H9 (cell line): ENCODE measurements around the gene HBG2. TPM values are rescaled to one million over a fixed set of nuclear protein-coding genes. Genes with fewer than 3 reads are reported as not detected.

Experiments
- DNase-seq: peaks from one replicate; pipeline ENCODE4 v3.0.0-alpha.2; 2017
- H2AFZ ChIP-seq: one replicate; pipeline ENCODE4 v1.6.1; 2013; ENCODE audit warnings: mild to moderate bottlenecking, low read length, control low read depth, moderate library complexity
- H2AK5ac ChIP-seq: 2 replicates; pipeline ENCODE4 v1.6.1; 2013; ENCODE audit warnings: low read length, control low read depth, mixed read lengths; ENCODE audit not compliant: insufficient read length
- H2BK120ac ChIP-seq: one replicate; pipeline ENCODE4 v1.6.1; 2013; ENCODE audit warnings: low read depth, mild to moderate bottlenecking, low read length, control low read depth, inconsistent platforms; ENCODE audit not compliant: poor library complexity, severe bottlenecking
- H2BK12ac ChIP-seq: 2 replicates; pipeline ENCODE4 v1.6.1; 2013; ENCODE audit warnings: low read length, control low read depth, mixed read lengths, low read depth; ENCODE audit not compliant: insufficient read length
- H2BK15ac ChIP-seq: 2 replicates; pipeline ENCODE4 v1.6.1; 2013; ENCODE audit warnings: low read depth, low read length, control low read depth
- H2BK20ac ChIP-seq: one replicate; pipeline ENCODE4 v1.6.1; 2013; ENCODE audit warnings: low read depth, mild to moderate bottlenecking, low read length, control low read depth, inconsistent platforms; ENCODE audit not compliant: poor library complexity, severe bottlenecking
- H2BK5ac ChIP-seq: 2 replicates; pipeline ENCODE4 v1.6.1; 2013; ENCODE audit warnings: low read length, control low read depth, mixed read lengths; ENCODE audit not compliant: insufficient read length
- H3K14ac ChIP-seq: 2 replicates; pipeline ENCODE4 v1.6.1; 2013; ENCODE audit warnings: low read length, control low read depth; ENCODE audit not compliant: insufficient read depth
- H3K18ac ChIP-seq: 2 replicates; pipeline ENCODE4 v1.6.1; 2013; ENCODE audit warnings: low read depth, mild to moderate bottlenecking, mixed read lengths, low read length, control low read depth; ENCODE audit not compliant: insufficient read length
- H3K23ac ChIP-seq: 2 replicates; pipeline ENCODE4 v1.6.1; 2013; ENCODE audit warnings: low read length, control low read depth, mixed read lengths, low read depth; ENCODE audit not compliant: insufficient read length
- H3K23me2 ChIP-seq: 2 replicates; pipeline ENCODE4 v1.6.1; 2013; ENCODE audit warnings: low read depth, mild to moderate bottlenecking, mixed read lengths, low read length, control low read depth; ENCODE audit not compliant: insufficient read length, poor library complexity, severe bottlenecking
- H3K27ac ChIP-seq: 2 replicates; pipeline ENCODE4 v1.5.1; 2013; ENCODE audit warnings: low read length, control low read depth, mixed read lengths, low read depth; ENCODE audit not compliant: insufficient read length
- H3K27me3 ChIP-seq: 2 replicates; pipeline ENCODE4 v1.6.1; 2013; ENCODE audit warnings: low read length, control low read depth, inconsistent platforms; ENCODE audit not compliant: insufficient read depth
- H3K4ac ChIP-seq: 2 replicates; pipeline ENCODE4 v1.6.1; 2013; ENCODE audit warnings: low read depth, mild to moderate bottlenecking, control low read depth, inconsistent platforms, low read length, moderate library complexity
- H3K4me1 ChIP-seq: 2 replicates; pipeline ENCODE4 v1.6.1; 2013; ENCODE audit warnings: low read length, control low read depth, inconsistent platforms; ENCODE audit not compliant: insufficient read depth
- H3K4me2 ChIP-seq: 2 replicates; pipeline ENCODE4 v1.6.1; 2013; ENCODE audit warnings: low read length, control low read depth, mixed read lengths; ENCODE audit not compliant: insufficient read length, insufficient read depth
- H3K56ac ChIP-seq: 2 replicates; pipeline ENCODE4 v1.6.1; 2013; ENCODE audit warnings: low read depth, mild to moderate bottlenecking, mixed read lengths, low read length, control low read depth; ENCODE audit not compliant: insufficient read length
- H3K79me1 ChIP-seq: 2 replicates; pipeline ENCODE4 v1.6.1; 2013; ENCODE audit warnings: low read depth, mild to moderate bottlenecking, moderate library complexity, low read length, control low read depth, inconsistent platforms; ENCODE audit not compliant: insufficient read depth, poor library complexity, severe bottlenecking
- H3K79me2 ChIP-seq: 2 replicates; pipeline ENCODE4 v1.6.1; 2013; ENCODE audit warnings: low read length, control low read depth, inconsistent platforms; ENCODE audit not compliant: insufficient read depth
- H3K9ac ChIP-seq: 2 replicates; pipeline ENCODE4 v1.6.1; 2013; ENCODE audit warnings: low read length, control low read depth, mixed read lengths; ENCODE audit not compliant: insufficient read length; ENCODE audit errors: extremely low read depth
- H3K9me3 ChIP-seq: one replicate; pipeline ENCODE4 v1.6.1; 2013; ENCODE audit warnings: low read depth, low read length, inconsistent platforms; ENCODE audit not compliant: control insufficient read depth
- H3T11ph ChIP-seq: one replicate; pipeline ENCODE4 v1.6.1; 2013; ENCODE audit warnings: mild to moderate bottlenecking, low read length, control low read depth, inconsistent platforms
- H4K20me1 ChIP-seq: one replicate; pipeline ENCODE4 v1.6.1; 2013; ENCODE audit not compliant: control insufficient read depth, insufficient read length, insufficient read depth
- H4K5ac ChIP-seq: 2 replicates; pipeline ENCODE4 v1.6.1; 2013; ENCODE audit warnings: low read depth, mild to moderate bottlenecking, mixed read lengths, low read length, control low read depth; ENCODE audit not compliant: insufficient read length
- H4K8ac ChIP-seq: replicated peaks from 2 replicates; pipeline ENCODE4 v1.6.1; 2013; ENCODE audit warnings: low read length, control low read depth, mixed read lengths, low read depth; ENCODE audit not compliant: insufficient read length
- H4K91ac ChIP-seq: 2 replicates; pipeline ENCODE4 v1.6.1; 2013; ENCODE audit warnings: low read depth, mild to moderate bottlenecking, moderate library complexity, mixed read lengths, low read length, control low read depth; ENCODE audit not compliant: insufficient read length
- H3K27ac Mint-ChIP-seq, 3 experiments: 2 replicates in 2 of 3; 3 replicates in 1 of 3; pipeline ENCODE4 v1.8.0; 2020 to 2021; ENCODE audit warnings: mixed read lengths in 3 of 3, mild to moderate bottlenecking in 1 of 3, moderate library complexity in 1 of 3
- H3K27me3 Mint-ChIP-seq: 2 replicates; pipeline ENCODE4 v1.8.0; 2021; ENCODE audit warnings: low read depth, mild to moderate bottlenecking, moderate library complexity, mixed read lengths
- H3K36me3 Mint-ChIP-seq, 3 experiments: 2 replicates in 2 of 3; 3 replicates in 1 of 3; pipeline ENCODE4 v1.8.0; 2020 to 2021; ENCODE audit warnings: low read depth in 3 of 3, mixed read lengths in 3 of 3; ENCODE audit not compliant: insufficient read depth in 1 of 3
- H3K4me1 Mint-ChIP-seq, 2 experiments: 2 replicates each; pipeline ENCODE4 v1.8.0; 2020; ENCODE audit warnings: mixed read lengths in 2 of 2
- H3K4me3 Mint-ChIP-seq, 2 experiments: 2 replicates in 1 of 2; 3 replicates in 1 of 2; pipeline ENCODE4 v1.8.0; 2020 to 2021; ENCODE audit warnings: mild to moderate bottlenecking in 2 of 2, mixed read lengths in 2 of 2, moderate library complexity in 1 of 2
- H3K9me3 Mint-ChIP-seq, 2 experiments: 2 replicates in 1 of 2; 3 replicates in 1 of 2; pipeline ENCODE4 v1.8.0; 2020; ENCODE audit warnings: mild to moderate bottlenecking in 2 of 2, mixed read lengths in 2 of 2, moderate library complexity in 1 of 2
- CTCF ChIP-seq: fragments of 200-600 bp; sonication (generic); conservative IDR thresholded peaks from 3 replicates; pipeline ENCODE4 v1.8.0; 2021; ENCODE audit warnings: antibody characterized with exemption, mild to moderate bottlenecking
- WGBS: extraction: QIAGEN DNeasy Blood & Tissue Kit; methylation state at CpG from one replicate; pipeline ENCODE4 v1.1.7; 2013; ENCODE audit warnings: missing lambda C conversion rate, low lambda C conversion rate, mixed read lengths; ENCODE audit not compliant: insufficient read length; ENCODE audit errors: extremely low coverage; 5-methylcytosine and 5-hydroxymethylcytosine counted together
- total RNA-seq: library from RNA; stranded (reverse); gene quantifications from 2 replicates; pipeline ENCODE4 v1.2.1, GENCODE V29; 2021

HBG2 gene
- total RNA-seq, 1 experiment from 2014 or later = not detected

DNA sequence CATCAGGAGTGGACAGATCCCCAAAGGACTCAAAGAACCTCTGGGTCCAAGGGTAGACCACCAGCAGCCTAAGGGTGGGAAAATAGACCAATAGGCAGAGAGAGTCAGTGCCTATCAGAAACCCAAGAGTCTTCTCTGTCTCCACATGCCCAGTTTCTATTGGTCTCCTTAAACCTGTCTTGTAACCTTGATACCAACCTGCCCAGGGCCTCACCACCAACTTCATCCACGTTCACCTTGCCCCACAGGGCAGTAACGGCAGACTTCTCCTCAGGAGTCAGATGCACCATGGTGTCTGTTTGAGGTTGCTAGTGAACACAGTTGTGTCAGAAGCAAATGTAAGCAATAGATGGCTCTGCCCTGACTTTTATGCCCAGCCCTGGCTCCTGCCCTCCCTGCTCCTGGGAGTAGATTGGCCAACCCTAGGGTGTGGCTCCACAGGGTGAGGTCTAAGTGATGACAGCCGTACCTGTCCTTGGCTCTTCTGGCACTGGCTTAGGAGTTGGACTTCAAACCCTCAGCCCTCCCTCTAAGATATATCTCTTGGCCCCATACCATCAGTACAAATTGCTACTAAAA is 27.8 kb downstream of the HBG2 start, which contains the start of gene HBB:
HBB (minus strand) TSS at position 340 of the 579 bp plus-strand sequence; CDS start at position 290, 50 bp downstream.
- H3K4me1 Mint-ChIP-seq = no peaks in the 10 kb centered on the region
- Histone ChIP-seq H3K4me2 (no peak within 1 kb of the TSS), H3K27me3 (no peaks in the 10 kb centered on the region), H3K9me3 (no peaks in the 10 kb centered on the region), H4K91ac (no peak within 1 kb of the TSS), H3K4me1 (no peaks in the 10 kb centered on the region), H2AK5ac (no peak within 1 kb of the TSS), H3K14ac (no peak within 1 kb of the TSS), H2BK20ac (no peak within 1 kb of the TSS), H3K27ac (no peak within 1 kb of the TSS), H3K23me2 (no peaks in the 10 kb centered on the region), H4K5ac (no peak within 1 kb of the TSS), H3K79me2 (no peaks in the 10 kb centered on the region), H3K23ac (no peak within 1 kb of the TSS), H3K79me1 (no peaks in the 10 kb centered on the region), H4K8ac (no peak within 1 kb of the TSS), H2BK12ac (no peak within 1 kb of the TSS), H3T11ph (no peak within 1 kb of the TSS), H3K18ac (no peak within 1 kb of the TSS), H2AFZ (no peak within 1 kb of the TSS), H3K4ac (no peak within 1 kb of the TSS), H2BK120ac (no peak within 1 kb of the TSS), H4K20me1 (no peaks in the 10 kb centered on the region), H3K9ac (no peak within 1 kb of the TSS), H2BK15ac (no peak within 1 kb of the TSS), H2BK5ac (no peak within 1 kb of the TSS), H3K56ac (no peak within 1 kb of the TSS)
- peaks cover 7% of the 10 kb centered on the region in 2 experiments for H3K9me3 Mint-ChIP-seq
- H3K36me3 Mint-ChIP-seq = peaks cover 3 to 6% (median 3%) of the 10 kb centered on the region in 3 experiments; a peak in 5 of 7 replicates
- no peaks in the 10 kb centered on the region for H3K27me3 Mint-ChIP-seq
- WGBS = no CpG with 5 or more reads among the region's 3 CpGs
- H3K4me3 Mint-ChIP-seq = no peak within 1 kb of the TSS
- no peak for TF ChIP-seq CTCF
- no peak within 1 kb of the TSS; a peak in 1 of 7 replicates for H3K27ac Mint-ChIP-seq
- no peak for DNase-seq
